Measurements from ENCODE around the gene RUNDC3A. TPM values are rescaled to one million over a fixed set of nuclear protein-coding genes. Genes with fewer than 3 reads are reported as not detected.

The RUNDC3A gene
- total RNA-seq, 1 experiment from 2014 or later: 3.6 TPM

- DNase-seq (ENCODE audit: low read depth, low spot score) (no peak), ATAC-seq (no peak)
- H3K4me1 ChIP-seq (ENCODE audit: control insufficient read depth, insufficient read depth, low read length): no peaks in the 10 kb centered on the region; the same call in 1 of the 2 replicates
- TF ChIP-seq POLR2AphosphoS5 (IDR thresholded peaks at IDR 0.05; ENCODE audit: low read depth, low read length) (no peak), TCF7L2 (IDR thresholded peaks at IDR 0.05; ENCODE audit: low read depth, low read length) (no peak), CTCF (IDR thresholded peaks at IDR 0.05) (no peak), REST (IDR thresholded peaks at IDR 0.05; ENCODE audit: insufficient read depth in 1 of 2, low read depth in 2 of 2, low read length in 1 of 2) (no peak), SIN3A (IDR thresholded peaks at IDR 0.05; ENCODE audit: borderline replicate concordance, insufficient read depth, low read depth, low read length) (no peak)
- ChIA-PET CTCF (no interaction called here), POLR2A (no interaction called here)
- in situ Hi-C loops (cut with HindIII; ENCODE audit: low pct_unique_long_range_greater_than_20kb, low sequenced_read_pairs): no loop called here
- H3K36me3 ChIP-seq (ENCODE audit: control insufficient read depth, insufficient read depth, low read length): peaks cover 6% of the 10 kb centered on the region; the same call in 1 of the 2 replicates
- H3K27ac ChIP-seq (ENCODE audit: low read length): no peak overlapping the region
- no peaks in the 10 kb centered on the region for H3K27me3 ChIP-seq (ENCODE audit: control insufficient read depth, insufficient read depth, low read length)
- no TSS peak for BruUV-seq (replicated peaks)
- intact Hi-C loops (cut with micrococcal nuclease; ENCODE audit: unreplicated experiment): no loop called here
- H3K4me3 ChIP-seq (ENCODE audit: low read depth in 2 of 2, low read length in 2 of 2): no peak overlapping the region
- no peaks in the 10 kb centered on the region for H3K9me3 ChIP-seq (ENCODE audit: control insufficient read depth, insufficient read depth, low read depth, low read length)
Measured at GRCh38 chr17:44321246-44322120, 13.1 kb downstream of the RUNDC3A start.

GRCh38 chr17:44322236-44322895 is 14.0 kb downstream of the RUNDC3A start:
- POLR2A ChIA-PET: no interaction called here
- BruUV-seq (replicated peaks): no TSS peak
- intact Hi-C loops (cut with micrococcal nuclease; ENCODE audit: unreplicated experiment): no loop called here
- ATAC-seq (no peak), DNase-seq (ENCODE audit: low read depth, low spot score) (no peak)
- in situ Hi-C loops (cut with HindIII; ENCODE audit: low pct_unique_long_range_greater_than_20kb, low sequenced_read_pairs): no loop called here
- Histone ChIP-seq H3K4me3 (ENCODE audit: low read depth in 2 of 2, low read length in 2 of 2) (no peak overlapping the region), H3K27ac (ENCODE audit: low read length) (no peak overlapping the region), H3K36me3 (ENCODE audit: control insufficient read depth, insufficient read depth, low read length) (peaks cover 6% of the 10 kb centered on the region; the same call in 1 of the 2 replicates), H3K9me3 (ENCODE audit: control insufficient read depth, insufficient read depth, low read depth, low read length) (no peaks in the 10 kb centered on the region), H3K4me1 (ENCODE audit: control insufficient read depth, insufficient read depth, low read length) (no peaks in the 10 kb centered on the region; the same call in 1 of the 2 replicates), H3K27me3 (ENCODE audit: control insufficient read depth, insufficient read depth, low read length) (no peaks in the 10 kb centered on the region)
- CTCF ChIA-PET: no interaction called here
- no peak for TF ChIP-seq SIN3A (IDR thresholded peaks at IDR 0.05; ENCODE audit: borderline replicate concordance, insufficient read depth, low read depth, low read length)
- no peak for TF ChIP-seq POLR2AphosphoS5 (IDR thresholded peaks at IDR 0.05; ENCODE audit: low read depth, low read length)
- TF ChIP-seq REST (IDR thresholded peaks at IDR 0.05; ENCODE audit: insufficient read depth in 1 of 2, low read depth in 2 of 2, low read length in 1 of 2): no peak
- no peak for TF ChIP-seq TCF7L2 (IDR thresholded peaks at IDR 0.05; ENCODE audit: low read depth, low read length)
- no peak for TF ChIP-seq CTCF (IDR thresholded peaks at IDR 0.05)

Measured in Panc1 (cell line).